SK-N-SH (cell line): Measurements from ENCODE around the gene VPS35L. TPM values are rescaled to one million over a fixed set of nuclear protein-coding genes. Genes with fewer than 3 reads are reported as not detected.
A peak's percentile ranks its signal among the peaks of the same experiment; 100 is the strongest.

Source experiments
- CTCF ChIA-PET: fragments of 300-600, 350-600 bp; formaldehyde crosslinking; extraction: SDS; loops from one replicate; lab custom pipeline; 2021; lab: Yijun Ruan, JAX
- POLR2A ChIA-PET: fragments of 350-600 bp; sonication (Branson Sonifier 250); formaldehyde crosslinking; extraction: SDS; loops from one replicate; lab custom pipeline; 2020; ENCODE audit warnings: antibody characterized with exemption, inconsistent platforms; lab: Yijun Ruan, JAX
- DNase-seq: peaks from one replicate; pipeline ENCODE4 v3.0.0; 2012
- H2AFZ ChIP-seq: fragments of 200-600 bp; sonication (generic); 2 replicates; pipeline ENCODE4 v1.8.1; 2016; ENCODE audit warnings: antibody characterized with exemption, mild to moderate bottlenecking, low read depth
- H3F3A ChIP-seq: fragments of 200-600 bp; sonication (generic); replicated peaks from 2 replicates; pipeline ENCODE3; 2016; ENCODE audit warnings: antibody characterized with exemption, mild to moderate bottlenecking; ENCODE audit not compliant: insufficient read depth
- H3K27ac ChIP-seq, 2 experiments: fragments of 200-500 bp in 1 of 2; fragments of 200-600 bp in 1 of 2; sonication (Bioruptor generic) in 1 of 2; sonication (generic), shearing (Covaris generic) in 1 of 2; 2 replicates each; pipeline versions ENCODE4 v1.5.1 to v1.6.1; 2014 to 2016; ENCODE audit warnings: low read depth in 2 of 2, inconsistent platforms in 1 of 2, low read length in 1 of 2, mild to moderate bottlenecking in 1 of 2, mixed read lengths in 1 of 2
- H3K27me3 ChIP-seq: fragments of 200-600 bp; sonication (generic), shearing (Covaris generic); 2 replicates; pipeline ENCODE4 v1.6.1; 2016; ENCODE audit warnings: mixed run types; ENCODE audit not compliant: insufficient read depth
- H3K36me3 ChIP-seq, 2 experiments: fragments of 200-500 bp in 1 of 2; fragments of 200-600 bp in 1 of 2; sonication (Bioruptor generic) in 1 of 2; sonication (generic) in 1 of 2; replicated peaks in 1 of 2; 2 replicates each; pipeline versions ENCODE3 to v1.5.1; 2014 to 2016; ENCODE audit warnings: low read length in 1 of 2, mild to moderate bottlenecking in 1 of 2; ENCODE audit not compliant: insufficient read depth in 2 of 2, control insufficient read depth in 1 of 2
- H3K4me1 ChIP-seq, 2 experiments: fragments of 200-500 bp in 1 of 2; fragments of 200-600 bp in 1 of 2; sonication (Bioruptor generic) in 1 of 2; sonication (generic), shearing (Covaris generic) in 1 of 2; 2 replicates each; pipeline versions ENCODE4 v1.5.1 to v1.6.1; 2014 to 2016; ENCODE audit warnings: low read depth in 1 of 2, low read length in 1 of 2, mixed run types in 1 of 2; ENCODE audit not compliant: insufficient read depth in 2 of 2, control insufficient read depth in 1 of 2
- H3K4me2 ChIP-seq: fragments of 200-600 bp; sonication (generic), shearing (Covaris generic); 2 replicates; pipeline ENCODE4 v1.6.1; 2017; ENCODE audit warnings: mixed run types
- H3K4me3 ChIP-seq, 2 experiments: fragments of 200-500 bp in 1 of 2; fragments of 200-600 bp in 1 of 2; sonication (Bioruptor generic) in 1 of 2; sonication (generic), shearing (Covaris generic) in 1 of 2; 2 replicates each; pipeline versions ENCODE4 v1.5.1 to v1.8.1; 2014 to 2016; ENCODE audit warnings: low read depth in 2 of 2, inconsistent platforms in 1 of 2, low read length in 1 of 2, mild to moderate bottlenecking in 1 of 2, mixed read lengths in 1 of 2, moderate library complexity in 1 of 2
- H3K79me2 ChIP-seq: fragments of 200-600 bp; sonication (generic); 2 replicates; pipeline ENCODE4 v1.8.1; 2017; ENCODE audit warnings: mild to moderate bottlenecking; ENCODE audit not compliant: insufficient read depth
- H3K9ac ChIP-seq: fragments of 200-600 bp; sonication (generic); 2 replicates; pipeline ENCODE4 v1.6.1; 2017; ENCODE audit warnings: mixed run types
- H3K9me2 ChIP-seq: fragments of 200-600 bp; sonication (generic); 2 replicates; pipeline ENCODE4 v1.6.1; 2017; ENCODE audit warnings: mixed run types
- H3K9me3 ChIP-seq: fragments of 200-600 bp; sonication (generic); 2 replicates; pipeline ENCODE4 v1.6.1; 2017; ENCODE audit warnings: mixed run types, mild to moderate bottlenecking, moderate library complexity
- H4K20me1 ChIP-seq: fragments of 200-600 bp; sonication (generic); 2 replicates; pipeline ENCODE4 v1.6.1; 2017; ENCODE audit warnings: mild to moderate bottlenecking, mixed run types; ENCODE audit not compliant: insufficient read depth
- CHD2 ChIP-seq: fragments of 150-350 bp; IDR thresholded peaks from 2 replicates; pipeline ENCODE4 v1.6.1; 2018; ENCODE audit warnings: low read length; ENCODE audit not compliant: partially characterized antibody
- EZH2phosphoT487 ChIP-seq: fragments of 200-600 bp; sonication (generic); IDR thresholded peaks from 2 replicates; pipeline ENCODE4 v1.6.1; 2017; ENCODE audit warnings: low read depth, mixed run types, mild to moderate bottlenecking, antibody characterized with exemption, moderate library complexity, borderline replicate concordance
- NRF1 ChIP-seq: IDR thresholded peaks from 2 replicates; pipeline ENCODE4 v1.6.1; 2012; ENCODE audit warnings: low read depth, mild to moderate bottlenecking, low read length
- POLR2AphosphoS5 ChIP-seq: IDR thresholded peaks from 2 replicates; pipeline ENCODE4 v1.6.1; 2012; ENCODE audit warnings: low read depth, low read length
- TAF1 ChIP-seq: IDR thresholded peaks from 2 replicates; pipeline ENCODE4 v1.6.1; 2012; ENCODE audit warnings: low read depth, mild to moderate bottlenecking, low read length, moderate library complexity, borderline replicate concordance
- USF2 ChIP-seq: fragments of 150-350 bp; IDR thresholded peaks from 2 replicates; pipeline ENCODE4 v1.6.1; 2017; ENCODE audit warnings: antibody characterized with exemption, low read length, low read depth, borderline replicate concordance
- ZBTB33 ChIP-seq: IDR thresholded peaks from 2 replicates; pipeline ENCODE4 v1.4.0; 2012; ENCODE audit warnings: low read depth, borderline replicate concordance
- WGBS: methylation state at CpG from one replicate; pipeline ENCODE4 v1.1.6; 2017; ENCODE audit warnings: low lambda C conversion rate; 5-methylcytosine and 5-hydroxymethylcytosine counted together
- polyA plus RNA-seq, 3 experiments: library from polyadenylated mRNA; depleted of rRNA; stranded (reverse); fragments of >200 nt; gene quantifications; 2 replicates each; pipeline ENCODE4 v1.2.3, GENCODE V29; 2012
- TF ChIP-seq, protein P1 (sequence below): IDR thresholded peaks from 2 replicates; pipeline ENCODE4 v1.4.0; 2012; ENCODE audit warnings: low read depth

The VPS35L gene
- polyA plus RNA-seq, 1 of the 3 experiments (the other 2 are of a cell fraction) = 35.3 TPM

DNA sequence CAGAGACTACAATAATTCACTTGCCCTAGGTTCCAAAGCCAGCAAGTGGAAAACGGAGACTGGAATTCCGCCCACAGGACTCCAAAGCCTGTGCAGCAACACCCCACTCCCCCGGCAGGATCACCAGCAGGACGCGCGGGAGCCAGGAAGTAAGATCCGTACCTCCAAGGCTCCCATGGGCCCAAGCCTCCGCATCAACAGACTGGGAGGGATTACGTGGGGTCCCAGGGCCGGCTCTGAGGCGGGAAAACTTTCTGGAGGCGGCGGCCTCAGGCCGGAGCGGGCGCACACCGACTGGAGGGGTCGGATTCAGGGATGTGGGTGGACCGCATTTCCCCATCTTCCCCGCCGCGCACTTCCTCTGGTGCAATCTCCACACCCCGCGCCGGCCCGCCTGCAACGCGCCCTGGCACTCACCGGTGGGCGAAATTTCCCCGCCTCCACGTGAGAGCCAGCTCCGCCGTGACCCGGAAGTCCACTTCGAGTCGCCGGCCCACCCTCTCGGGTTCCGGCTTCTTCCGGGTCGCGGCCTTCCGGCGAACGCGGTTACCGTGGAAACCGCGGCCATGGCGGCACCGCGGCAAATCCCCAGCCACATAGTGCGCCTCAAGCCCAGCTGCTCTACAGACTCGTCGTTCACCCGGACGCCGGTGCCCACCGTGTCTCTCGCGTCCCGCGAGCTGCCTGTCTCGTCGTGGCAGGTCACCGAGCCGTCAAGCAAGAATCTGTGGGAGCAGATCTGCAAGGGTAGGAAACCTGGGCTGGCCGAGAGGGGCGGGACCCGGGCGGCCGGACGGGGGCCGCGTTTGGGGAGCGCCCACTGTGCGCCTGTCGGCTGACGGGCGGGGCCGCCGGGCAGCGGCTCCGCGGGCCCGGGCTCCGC, 162.5 kb downstream of the VPS35L start, which contains the start of the genes IQCK and KNOP1 (continued):
- TF ChIP-seq USF2 (no peak), ZBTB33 (no peak)

DNA sequence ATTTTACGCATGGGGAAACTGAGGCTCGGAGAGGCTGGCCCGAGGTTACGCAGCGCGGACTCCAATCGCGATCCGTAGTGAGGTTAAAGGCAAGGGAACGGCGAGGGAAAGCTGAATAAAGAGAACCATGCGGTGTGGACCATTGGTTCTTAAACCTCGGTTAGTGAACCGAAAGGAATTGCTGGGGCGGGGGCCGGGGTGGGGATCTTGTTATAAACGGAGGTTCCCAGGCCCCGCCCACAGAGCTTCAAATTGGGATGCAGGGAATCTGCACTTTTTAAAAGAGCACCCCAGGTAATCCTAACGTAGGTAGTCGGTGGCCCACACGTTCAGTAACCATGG, 163.1 kb downstream of the VPS35L start:
- Histone ChIP-seq H3K9ac (peak overlapping the region; percentile 91; the same call in 1 of the 2 replicates), H3F3A (no peaks in the 10 kb centered on the region), H2AFZ (peak overlapping the region; percentile 97), H4K20me1 (peaks cover 10% of the 10 kb centered on the region; the same call in 1 of the 2 replicates), H3K4me1 (peaks cover 0 to 12% of the 10 kb centered on the region in 2 experiments; a peak in 1 of 4 replicates), H3K27ac (peak overlapping the region; percentile 72 to 83), H3K4me2 (peak overlapping the region; percentile 85), H3K36me3 (peaks cover 9 to 15% of the 10 kb centered on the region in 2 experiments), H3K4me3 (peak overlapping the region; percentile 83 to 100), H3K79me2 (peaks cover 62% of the 10 kb centered on the region), H3K27me3 (no peaks in the 10 kb centered on the region), H3K9me3 (no peaks in the 10 kb centered on the region), H3K9me2 (no peaks in the 10 kb centered on the region)
- 2% methylated on average over 19 of the region's 21 CpGs for WGBS
- no peak for DNase-seq
- TF ChIP-seq, protein P1, sequence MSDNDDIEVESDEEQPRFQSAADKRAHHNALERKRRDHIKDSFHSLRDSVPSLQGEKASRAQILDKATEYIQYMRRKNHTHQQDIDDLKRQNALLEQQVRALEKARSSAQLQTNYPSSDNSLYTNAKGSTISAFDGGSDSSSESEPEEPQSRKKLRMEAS = no peak
- no peak for TF ChIP-seq EZH2phosphoT487
- TF ChIP-seq POLR2AphosphoS5 = no peak
- TF ChIP-seq NRF1 = no peak
- TF ChIP-seq CHD2 = no peak
- no peak for TF ChIP-seq TAF1
- ChIA-PET CTCF (interaction anchor here (0.9 to 1.2 kb wide), 3 partner anchors 162 to 168 kb away, joined by 3 read pairs; partner anchors contain the start of gene VPS35L), POLR2A (interaction anchor here (1.0 to 2.1 kb wide), 4 partner anchors 12 to 166 kb away, joined by 3 to 7 read pairs (median 6); partner anchors contain the start of genes GPRC5B and VPS35L)
